ENCODE results near the gene PEAK3. TPM values are rescaled to one million over a fixed set of nuclear protein-coding genes. Genes with fewer than 3 reads are reported as not detected.

Gene PEAK3
- total and polyA plus RNA-seq, 4 donors, result 0.11 to 0.20 (median 0.16) TPM; not detected in 1

DNA sequence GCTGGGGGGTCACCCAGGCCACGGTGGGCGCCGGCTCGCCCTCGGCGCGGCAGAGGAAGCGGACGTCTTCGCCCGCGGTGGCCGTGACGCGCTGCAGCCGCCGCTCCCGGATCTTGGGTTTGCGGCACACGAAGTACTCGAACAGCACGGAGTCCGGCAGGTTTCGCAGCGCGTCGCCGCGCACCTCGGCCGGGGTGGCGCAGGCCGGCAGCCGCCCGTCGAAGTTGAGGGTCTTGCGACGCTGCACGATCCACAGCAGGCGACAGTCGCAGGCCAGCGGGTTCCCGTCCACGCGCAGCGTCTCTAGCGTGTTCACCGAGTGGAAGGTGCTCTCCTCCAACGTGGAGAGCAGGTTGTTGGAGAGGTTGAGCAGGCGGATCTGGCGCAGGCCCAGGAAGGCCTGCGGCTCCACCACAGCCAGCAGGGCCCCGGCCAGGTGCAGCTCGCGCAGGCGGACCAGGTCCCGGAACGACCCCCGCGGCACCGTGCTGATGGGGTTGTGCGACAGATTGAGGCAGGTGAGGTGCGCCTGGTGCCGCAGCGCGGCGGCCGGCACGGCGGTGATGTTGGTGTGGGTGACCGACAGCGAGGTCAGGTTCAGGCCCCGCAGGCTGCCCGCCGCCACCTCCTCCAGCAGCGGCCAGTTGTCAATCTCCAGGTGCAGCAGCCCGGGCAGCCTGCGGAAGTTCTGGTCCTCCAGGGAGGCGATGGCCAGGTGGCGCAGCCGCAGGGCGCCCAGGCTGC lies 8.6 kb upstream of the PEAK3 start:
- peaks cover 43% of the 10 kb centered on the region for H3K4me1 ChIP-seq (ENCODE audit: control insufficient read depth, insufficient read depth, low read length)
- H3K36me3 ChIP-seq (ENCODE audit: control insufficient read depth, insufficient read depth, low read length), result peaks cover 4% of the 10 kb centered on the region
- H3K27ac ChIP-seq (ENCODE audit: low read depth, low read length), result no peak overlapping the region
- no peak overlapping the region for H3K4me3 ChIP-seq (ENCODE audit: low read depth, low read length)
- H3K9me3 ChIP-seq (ENCODE audit: control insufficient read depth, insufficient read depth, low read length), result no peaks in the 10 kb centered on the region
- WGBS (ENCODE audit: insufficient coverage), result 5% methylated on average over 82 of the region's 82 CpGs
- peaks cover 59% of the 10 kb centered on the region for H3K27me3 ChIP-seq (ENCODE audit: control insufficient read depth, insufficient read depth, low read length)
- peak in 1 of 6 donors; percentile 8 for DNase-seq (ENCODE audit: low read depth in 4 of 6, low spot score in 6 of 6)

DNA sequence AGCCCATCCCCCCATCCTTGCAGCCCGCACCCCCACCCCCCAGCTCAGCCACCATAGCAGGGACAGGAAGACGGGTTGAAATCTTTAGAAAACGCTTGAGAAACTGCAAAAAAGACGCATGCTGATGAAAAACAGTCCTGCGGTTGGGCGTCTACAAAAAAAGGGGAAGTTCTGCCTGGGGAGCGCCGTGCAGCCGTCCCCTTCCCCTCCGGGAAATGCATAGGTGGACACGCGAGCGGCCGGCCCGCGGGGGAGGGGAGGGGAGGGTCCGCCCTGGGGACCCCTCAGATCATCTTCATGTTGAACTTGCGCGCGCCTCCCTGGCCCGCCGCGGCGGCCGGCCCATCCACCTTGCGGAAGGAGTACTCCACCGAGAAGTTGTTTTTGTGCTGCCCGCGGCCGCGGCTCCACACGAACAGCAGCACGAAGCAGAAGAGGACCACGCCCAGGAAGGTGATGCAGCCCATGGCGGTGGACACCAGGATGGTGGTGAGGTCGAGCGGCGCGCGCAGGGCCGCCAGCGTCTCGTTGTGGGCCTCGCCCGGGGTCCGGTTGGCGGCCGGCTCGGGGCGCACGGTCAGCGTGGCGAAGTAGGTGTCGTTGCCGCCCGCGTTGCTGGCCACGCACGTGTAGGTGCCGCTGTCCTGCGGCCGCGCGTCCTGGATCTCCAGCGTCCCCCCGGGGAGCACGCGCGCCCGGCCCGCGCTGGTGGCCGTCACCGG lies 7.9 kb upstream of the PEAK3 start:
- H3K4me3 ChIP-seq (ENCODE audit: low read depth, low read length), result no peak overlapping the region
- peaks cover 59% of the 10 kb centered on the region for H3K27me3 ChIP-seq (ENCODE audit: control insufficient read depth, insufficient read depth, low read length)
- no peak overlapping the region for H3K27ac ChIP-seq (ENCODE audit: low read depth, low read length)
- H3K9me3 ChIP-seq (ENCODE audit: control insufficient read depth, insufficient read depth, low read length), result no peaks in the 10 kb centered on the region
- DNase-seq (ENCODE audit: low read depth in 4 of 6, low spot score in 6 of 6), result no peak
- peaks cover 4% of the 10 kb centered on the region for H3K36me3 ChIP-seq (ENCODE audit: control insufficient read depth, insufficient read depth, low read length)
- WGBS (ENCODE audit: insufficient coverage), result 4% methylated on average over 69 of the region's 74 CpGs
- H3K4me1 ChIP-seq (ENCODE audit: control insufficient read depth, insufficient read depth, low read length), result peaks cover 36% of the 10 kb centered on the region

DNA sequence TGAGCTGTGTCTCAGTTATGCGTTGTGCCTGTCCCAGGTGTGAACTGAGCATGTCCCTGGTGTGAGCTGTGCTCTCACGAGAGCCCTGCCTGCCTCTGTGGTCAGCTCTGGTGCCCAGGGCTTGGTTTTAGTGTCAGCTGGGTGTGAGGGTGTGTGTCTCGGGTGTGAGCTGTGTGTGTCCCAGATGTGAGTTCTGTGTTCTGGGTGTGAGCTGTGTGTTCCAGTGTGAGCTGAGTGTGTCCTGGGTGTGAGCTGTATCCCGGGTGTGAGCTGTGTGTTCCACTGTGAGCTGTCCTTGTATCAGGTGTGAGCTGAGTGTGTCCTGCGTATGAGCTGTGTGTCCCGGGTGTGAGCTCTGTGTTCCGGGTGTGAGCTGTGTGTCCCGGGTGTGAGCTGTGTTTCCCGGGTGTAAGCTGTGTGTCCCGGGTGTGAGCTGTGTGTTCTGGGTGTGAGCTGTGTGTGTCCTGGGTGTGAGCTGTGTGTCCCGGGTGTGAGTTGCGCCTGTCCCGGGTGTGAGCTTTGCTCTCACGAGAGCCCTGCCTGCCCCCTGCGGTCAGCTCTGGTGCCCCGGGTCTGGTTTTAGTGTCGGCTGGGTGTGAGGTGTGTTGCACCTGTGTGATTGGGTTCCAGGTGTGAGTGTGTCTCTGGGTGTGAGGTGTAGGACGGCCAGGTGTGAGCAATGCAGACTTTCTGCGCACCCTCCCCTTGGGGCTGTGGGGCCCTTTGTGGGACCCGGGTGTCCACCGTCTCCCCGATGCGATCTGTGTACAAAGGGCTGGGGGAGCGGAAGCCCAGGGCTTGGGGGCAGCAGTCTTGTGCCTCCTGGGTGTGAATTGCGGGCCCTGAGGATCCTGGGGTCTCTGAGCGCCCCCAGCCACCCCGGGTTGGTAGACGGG lies 7.1 kb upstream of the PEAK3 start:
- Histone ChIP-seq H3K27ac (ENCODE audit: low read depth, low read length) (no peak overlapping the region), H3K4me3 (ENCODE audit: low read depth, low read length) (no peak overlapping the region), H3K36me3 (ENCODE audit: control insufficient read depth, insufficient read depth, low read length) (peaks cover 4% of the 10 kb centered on the region), H3K27me3 (ENCODE audit: control insufficient read depth, insufficient read depth, low read length) (peaks cover 53% of the 10 kb centered on the region), H3K9me3 (ENCODE audit: control insufficient read depth, insufficient read depth, low read length) (no peaks in the 10 kb centered on the region), H3K4me1 (ENCODE audit: control insufficient read depth, insufficient read depth, low read length) (peaks cover 28% of the 10 kb centered on the region)
- no peak for DNase-seq (ENCODE audit: low read depth in 4 of 6, low spot score in 6 of 6)
- WGBS (ENCODE audit: insufficient coverage), result 72% methylated on average over 26 of the region's 28 CpGs

DNA sequence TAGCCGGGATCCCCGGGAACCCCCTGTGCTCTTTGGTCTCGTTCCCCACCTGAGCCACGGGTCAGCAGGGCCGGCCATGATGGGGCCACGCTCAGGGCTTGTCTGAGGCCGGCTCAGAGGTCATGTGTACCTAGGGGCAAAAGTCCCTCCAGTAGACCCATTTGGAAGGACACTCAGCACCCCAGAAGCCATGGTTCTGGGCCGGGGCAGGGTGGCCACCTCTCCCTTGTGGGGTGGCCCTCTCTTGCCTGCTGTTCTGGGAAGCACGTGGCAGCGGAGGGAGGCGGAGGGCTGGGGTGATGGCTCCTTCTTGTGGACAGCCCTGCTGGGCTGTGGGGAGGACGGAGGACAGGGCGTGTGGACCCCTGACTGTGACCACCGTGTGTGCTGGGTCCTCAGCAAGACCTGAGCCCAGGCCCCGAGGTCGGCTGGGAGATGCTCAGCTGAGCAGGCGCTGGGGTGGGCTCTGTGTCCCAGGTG lies 6.4 kb upstream of the PEAK3 start:
- Histone ChIP-seq H3K36me3 (ENCODE audit: control insufficient read depth, insufficient read depth, low read length) (peaks cover 4% of the 10 kb centered on the region), H3K27me3 (ENCODE audit: control insufficient read depth, insufficient read depth, low read length) (peaks cover 46% of the 10 kb centered on the region), H3K27ac (ENCODE audit: low read depth, low read length) (no peak overlapping the region)

DNA sequence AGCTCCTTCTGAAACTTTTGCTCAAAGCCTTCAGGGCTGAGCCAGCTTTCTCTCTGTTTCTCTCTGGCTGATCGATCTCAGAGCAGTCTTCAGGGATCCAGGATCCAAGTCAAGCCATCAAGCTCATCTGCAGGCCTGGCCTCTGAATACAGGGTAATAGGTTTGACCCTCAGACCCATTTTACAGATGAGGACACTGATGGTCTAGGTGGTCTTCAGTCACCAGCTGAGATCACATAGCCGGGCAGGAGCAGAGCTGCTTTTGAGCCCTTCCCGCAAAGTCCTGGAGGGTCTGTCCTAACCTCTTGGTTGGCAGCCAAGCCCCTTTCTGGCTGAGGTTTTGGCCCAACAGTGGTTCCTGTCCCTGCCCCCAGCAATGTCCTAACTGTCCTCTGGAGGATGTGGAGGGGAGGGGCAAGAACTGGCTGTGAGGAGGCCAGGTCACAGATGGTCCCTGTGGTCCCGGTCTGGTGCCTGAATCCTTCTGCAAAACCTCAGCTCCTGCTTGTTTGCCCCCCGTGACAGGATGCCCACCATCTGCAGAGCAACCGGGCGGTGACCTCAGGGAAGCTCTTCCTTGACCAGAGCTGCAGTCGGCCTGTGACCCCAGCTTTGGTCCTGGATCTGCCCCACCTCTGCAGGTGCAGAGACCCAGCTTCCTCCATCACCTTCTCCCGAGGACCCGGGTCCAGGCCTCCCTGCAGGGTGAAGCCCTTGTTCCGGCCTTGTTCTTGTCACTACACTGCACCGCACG lies 5.8 kb upstream of the PEAK3 start:
- Histone ChIP-seq H3K4me3 (ENCODE audit: low read depth, low read length) (no peak overlapping the region), H3K27me3 (ENCODE audit: control insufficient read depth, insufficient read depth, low read length) (peaks cover 52% of the 10 kb centered on the region), H3K4me1 (ENCODE audit: control insufficient read depth, insufficient read depth, low read length) (peaks cover 23% of the 10 kb centered on the region), H3K27ac (ENCODE audit: low read depth, low read length) (no peak overlapping the region), H3K9me3 (ENCODE audit: control insufficient read depth, insufficient read depth, low read length) (no peaks in the 10 kb centered on the region), H3K36me3 (ENCODE audit: control insufficient read depth, insufficient read depth, low read length) (peaks cover 4% of the 10 kb centered on the region)
- DNase-seq (ENCODE audit: low read depth in 4 of 6, low spot score in 6 of 6), result no peak
- WGBS (ENCODE audit: insufficient coverage), result 82% methylated on average over 13 of the region's 13 CpGs

More for the DNA sequence above, 6.4 kb upstream of the PEAK3 start:
- H3K4me1 ChIP-seq (ENCODE audit: control insufficient read depth, insufficient read depth, low read length), result peaks cover 23% of the 10 kb centered on the region
- no peak overlapping the region for H3K4me3 ChIP-seq (ENCODE audit: low read depth, low read length)
- no peaks in the 10 kb centered on the region for H3K9me3 ChIP-seq (ENCODE audit: control insufficient read depth, insufficient read depth, low read length)
- WGBS (ENCODE audit: insufficient coverage), result 79% methylated on average over 17 of the region's 17 CpGs
- DNase-seq (ENCODE audit: low read depth in 4 of 6, low spot score in 6 of 6), result no peak

DNA sequence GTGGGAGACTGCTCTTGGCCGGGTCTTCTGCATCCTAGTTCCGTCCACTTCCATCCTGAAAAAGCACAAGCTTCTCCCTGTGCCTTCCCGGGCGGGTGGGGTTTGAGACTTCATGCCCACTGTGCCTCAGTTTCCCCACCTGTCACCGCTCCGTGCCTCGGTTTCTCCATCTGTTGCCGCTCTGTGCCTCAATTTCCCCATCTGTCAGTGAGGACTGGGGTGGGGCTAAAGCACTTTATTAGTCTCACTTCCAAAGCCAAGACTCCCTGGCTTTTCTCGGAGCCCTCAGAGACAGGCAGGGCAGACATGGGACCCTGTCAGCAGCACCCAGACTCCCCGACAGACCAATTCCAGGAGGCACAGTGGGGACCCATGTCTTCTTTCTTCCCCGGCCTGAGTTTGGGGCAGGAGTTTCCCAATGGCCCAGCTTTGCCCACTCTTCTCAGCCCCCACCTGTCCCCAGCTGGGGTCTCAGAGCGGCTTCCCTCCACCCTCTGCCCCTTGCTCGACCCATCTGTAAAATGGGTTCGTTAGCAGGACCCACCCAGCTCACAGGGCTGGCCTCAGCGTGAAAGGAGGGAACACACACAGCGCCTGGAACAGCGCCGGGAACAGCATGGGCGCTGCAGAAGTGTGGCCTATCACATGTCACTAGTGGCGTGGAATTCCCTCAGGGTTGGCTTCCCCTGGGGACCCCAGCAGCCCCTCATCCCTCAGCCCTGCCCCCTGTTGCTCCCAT lies 4.6 kb upstream of the PEAK3 start:
- Histone ChIP-seq H3K27ac (ENCODE audit: low read depth, low read length) (no peak overlapping the region), H3K36me3 (ENCODE audit: control insufficient read depth, insufficient read depth, low read length) (peaks cover 4% of the 10 kb centered on the region), H3K4me1 (ENCODE audit: control insufficient read depth, insufficient read depth, low read length) (peaks cover 34% of the 10 kb centered on the region), H3K27me3 (ENCODE audit: control insufficient read depth, insufficient read depth, low read length) (peaks cover 55% of the 10 kb centered on the region), H3K4me3 (ENCODE audit: low read depth, low read length) (no peak overlapping the region), H3K9me3 (ENCODE audit: control insufficient read depth, insufficient read depth, low read length) (no peaks in the 10 kb centered on the region)
- 86% methylated on average over 17 of the region's 20 CpGs for WGBS (ENCODE audit: insufficient coverage)
- no peak for DNase-seq (ENCODE audit: low read depth in 4 of 6, low spot score in 6 of 6)

DNA sequence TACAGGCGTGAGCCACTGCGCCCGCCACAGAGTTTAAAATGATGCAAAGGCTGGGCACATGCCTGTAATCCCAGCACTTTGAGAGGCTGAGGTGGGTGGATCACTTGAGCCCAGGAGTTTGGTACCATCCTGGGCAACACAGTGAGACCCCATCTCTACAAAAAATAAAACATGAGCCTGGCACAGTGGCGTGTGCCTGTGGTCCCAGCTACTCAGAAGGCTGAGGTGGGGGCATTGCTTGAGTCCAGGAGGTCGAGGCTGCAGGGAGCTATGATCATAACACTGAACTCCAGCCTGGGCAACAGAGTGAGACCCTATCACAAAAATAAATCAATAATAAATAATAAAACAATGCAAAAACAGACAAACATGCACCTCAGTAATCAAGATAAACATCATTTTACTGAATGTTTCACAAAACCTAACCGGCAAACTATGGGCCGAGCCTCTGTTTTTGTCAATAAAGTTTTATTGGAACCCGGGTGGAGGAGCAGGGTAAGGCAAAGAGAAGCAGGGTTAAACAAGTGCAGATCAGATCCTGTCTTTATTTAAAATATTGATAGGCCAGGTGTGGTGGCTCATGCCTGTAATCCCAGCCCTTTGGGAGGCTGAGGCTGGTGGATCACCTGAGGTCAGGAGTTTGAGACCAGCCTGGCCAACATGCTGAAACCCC lies 2.0 kb upstream of the PEAK3 start:
- WGBS (ENCODE audit: insufficient coverage), result 93% methylated on average over 4 of the region's 8 CpGs
- peaks cover 4% of the 10 kb centered on the region for H3K36me3 ChIP-seq (ENCODE audit: control insufficient read depth, insufficient read depth, low read length)
- peaks cover 13% of the 10 kb centered on the region for H3K4me1 ChIP-seq (ENCODE audit: control insufficient read depth, insufficient read depth, low read length)
- H3K9me3 ChIP-seq (ENCODE audit: control insufficient read depth, insufficient read depth, low read length), result no peaks in the 10 kb centered on the region
- no peak overlapping the region for H3K4me3 ChIP-seq (ENCODE audit: low read depth, low read length)
- H3K27ac ChIP-seq (ENCODE audit: low read depth, low read length), result no peak overlapping the region
- H3K27me3 ChIP-seq (ENCODE audit: control insufficient read depth, insufficient read depth, low read length), result peaks cover 36% of the 10 kb centered on the region
- no peak for DNase-seq (ENCODE audit: low read depth in 4 of 6, low spot score in 6 of 6)

DNA sequence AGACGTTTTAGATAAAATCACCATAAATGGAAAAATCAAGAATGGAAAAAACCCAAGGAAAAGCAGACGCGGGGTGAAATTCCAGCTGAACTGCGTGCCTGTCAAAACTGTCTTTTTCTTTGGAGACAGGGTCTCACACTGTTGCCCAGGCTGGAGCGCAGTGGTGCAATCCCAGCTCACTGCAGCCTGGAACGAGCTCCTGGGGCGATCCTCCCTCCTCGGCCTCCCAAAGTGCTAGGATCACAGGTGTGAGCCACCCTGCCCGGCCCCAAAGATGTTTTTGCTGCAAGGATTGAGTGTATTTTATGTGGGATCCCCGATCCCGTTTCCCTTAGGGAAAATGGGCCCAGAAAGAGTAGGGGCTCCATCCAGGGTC lies 875 bp upstream of the PEAK3 start:
- H3K4me3 ChIP-seq (ENCODE audit: low read depth, low read length), result no peak overlapping the region
- DNase-seq (ENCODE audit: low read depth in 4 of 6, low spot score in 6 of 6), result no peak
- H3K4me1 ChIP-seq (ENCODE audit: control insufficient read depth, insufficient read depth, low read length), result peaks cover 12% of the 10 kb centered on the region
- peaks cover 25% of the 10 kb centered on the region for H3K27me3 ChIP-seq (ENCODE audit: control insufficient read depth, insufficient read depth, low read length)
- WGBS (ENCODE audit: insufficient coverage), result 66% methylated on average over 11 of the region's 11 CpGs
- H3K27ac ChIP-seq (ENCODE audit: low read depth, low read length), result no peak overlapping the region
- H3K36me3 ChIP-seq (ENCODE audit: control insufficient read depth, insufficient read depth, low read length), result peaks cover 12% of the 10 kb centered on the region
- H3K9me3 ChIP-seq (ENCODE audit: control insufficient read depth, insufficient read depth, low read length), result no peaks in the 10 kb centered on the region

All from spinal cord (tissue), 10 donors.